HG02938 (cell line): ENCODE measurements around the gene TBC1D5.
A peak's percentile ranks its signal among the peaks of the same experiment; 100 is the strongest.
"Not testable (repeated sequence)": the region's sequence is repeated elsewhere in the genome, so short reads cannot be mapped to it uniquely, and the experiment has no call there.

Source experiments
- ATAC-seq: cut with Tn5 transposase; IDR thresholded peaks from one replicate; pipeline ENCODE4 v1.9.1; 2021; ENCODE audit warnings: mild to moderate bottlenecking, moderate library complexity; ENCODE audit not compliant: unreplicated experiment

TBC1D5 gene

DNA sequence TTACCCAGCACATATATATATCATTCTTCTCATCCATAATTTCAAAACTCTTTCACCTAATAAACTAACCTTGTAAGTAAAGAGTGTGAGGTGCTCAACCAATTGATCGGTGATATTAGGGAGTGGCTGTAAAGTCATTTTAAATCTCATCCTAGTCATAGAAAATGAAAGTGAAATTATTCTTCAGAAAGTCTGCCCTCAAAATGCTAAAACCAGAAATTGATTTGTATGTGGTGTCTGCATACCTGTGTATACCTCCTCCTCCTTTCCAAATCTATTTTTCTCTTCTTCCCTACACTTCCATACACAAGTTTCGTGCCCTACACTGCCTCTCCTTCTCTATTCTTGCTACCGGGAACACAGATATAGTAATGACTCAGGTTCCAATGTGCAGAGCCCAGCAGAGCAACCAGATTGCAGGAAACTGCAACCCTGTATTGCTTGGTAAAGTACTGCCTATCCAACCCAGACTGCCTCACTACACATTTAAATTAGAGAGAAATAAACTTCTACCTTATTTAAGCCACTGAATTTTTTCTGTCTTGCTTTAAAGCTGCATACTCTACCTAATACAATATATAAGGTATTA lies 7.4 kb upstream of the TBC1D5 start:
- ATAC-seq: peak; percentile 22

DNA sequence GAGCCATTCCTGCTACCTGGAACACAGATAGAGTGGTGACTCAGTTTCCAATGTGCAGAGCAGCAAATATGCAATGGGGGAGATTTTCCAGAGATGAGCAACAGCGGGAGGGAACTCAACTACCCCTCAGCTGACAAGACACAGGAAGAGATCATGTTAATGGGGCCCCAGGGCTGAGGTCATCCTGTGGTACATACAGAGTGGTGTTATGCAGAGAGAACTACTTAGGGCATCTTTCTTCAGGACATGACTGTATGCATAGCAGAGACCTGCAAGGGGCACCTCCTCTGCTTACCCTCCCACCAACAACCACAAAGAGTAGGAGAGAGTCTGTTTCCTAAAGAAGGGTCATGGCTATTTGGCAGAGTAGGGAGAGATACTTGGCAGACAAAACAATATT lies 6.8 kb upstream of the TBC1D5 start:
- ATAC-seq: peak; percentile 32

DNA sequence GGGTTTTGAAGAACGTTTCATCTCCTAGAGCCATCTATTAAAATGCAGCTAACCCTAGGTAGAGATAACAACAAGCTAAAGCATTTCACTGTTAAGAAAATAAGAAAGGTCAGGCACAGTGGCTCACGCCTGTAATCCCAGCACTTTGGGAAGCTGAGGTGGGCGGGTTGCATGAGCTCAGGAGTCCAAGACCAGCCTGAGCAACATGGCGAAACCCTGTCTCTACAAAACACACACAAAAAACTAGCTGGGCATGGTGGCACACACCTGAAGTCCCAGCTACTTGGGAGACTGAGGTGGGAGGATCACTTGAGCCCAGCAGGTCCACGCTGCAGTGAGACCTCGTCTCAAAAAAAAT lies 5.4 kb upstream of the TBC1D5 start:
- no peak for ATAC-seq

DNA sequence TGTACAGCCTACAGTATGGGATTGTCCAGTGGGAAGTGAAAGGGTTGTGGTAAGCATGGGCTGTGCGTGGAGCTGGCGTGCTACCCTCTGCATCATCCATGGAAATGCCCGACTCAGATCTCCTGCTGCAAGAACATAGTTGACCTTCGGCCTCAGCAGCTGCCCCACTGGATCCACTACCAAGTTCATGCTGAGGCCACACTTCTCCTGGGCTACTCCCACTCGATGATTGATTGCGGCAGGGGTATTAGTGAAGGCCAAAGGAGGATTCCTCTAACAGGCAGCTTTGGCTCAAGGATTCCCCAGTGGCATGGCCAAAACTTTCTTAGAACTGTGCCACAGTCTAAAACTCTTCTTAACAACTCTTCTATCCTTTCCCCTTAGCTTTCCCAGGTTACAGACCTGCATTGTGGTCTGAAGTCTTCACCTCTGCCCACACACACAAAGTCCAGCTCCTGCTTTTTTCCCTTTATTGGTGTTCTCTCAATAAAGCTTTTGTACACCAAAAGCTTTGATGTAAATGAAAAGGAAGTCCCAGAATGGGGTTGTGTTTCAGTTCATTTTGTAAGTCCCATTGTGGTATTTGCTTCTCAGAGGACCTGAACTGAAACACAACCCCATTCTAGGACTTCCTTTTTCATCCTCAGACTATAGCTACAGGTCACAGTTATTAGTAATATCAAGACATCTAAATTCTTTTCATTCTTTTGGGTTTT lies 4.9 kb upstream of the TBC1D5 start:
- ATAC-seq: peak; percentile 84

DNA sequence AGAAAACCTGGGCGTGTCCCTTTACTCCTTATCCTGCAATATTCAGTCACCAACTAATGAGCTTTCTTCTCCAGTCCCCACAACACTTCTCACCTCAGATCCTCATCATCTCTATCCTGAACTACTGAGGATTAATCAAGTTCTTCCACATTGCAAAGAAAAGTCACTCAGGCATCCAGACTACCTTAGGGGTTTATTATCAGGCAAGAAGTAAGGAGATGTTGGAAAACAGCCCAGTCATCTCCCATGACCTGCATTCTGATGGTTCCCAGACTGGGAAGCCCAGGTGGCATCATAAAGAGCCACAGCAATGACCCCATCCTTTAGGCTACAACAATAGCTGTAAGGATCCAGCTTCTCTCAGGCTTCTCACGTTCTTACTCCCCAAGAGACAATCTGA lies 3.5 kb upstream of the TBC1D5 start:
- ATAC-seq: no peak

DNA sequence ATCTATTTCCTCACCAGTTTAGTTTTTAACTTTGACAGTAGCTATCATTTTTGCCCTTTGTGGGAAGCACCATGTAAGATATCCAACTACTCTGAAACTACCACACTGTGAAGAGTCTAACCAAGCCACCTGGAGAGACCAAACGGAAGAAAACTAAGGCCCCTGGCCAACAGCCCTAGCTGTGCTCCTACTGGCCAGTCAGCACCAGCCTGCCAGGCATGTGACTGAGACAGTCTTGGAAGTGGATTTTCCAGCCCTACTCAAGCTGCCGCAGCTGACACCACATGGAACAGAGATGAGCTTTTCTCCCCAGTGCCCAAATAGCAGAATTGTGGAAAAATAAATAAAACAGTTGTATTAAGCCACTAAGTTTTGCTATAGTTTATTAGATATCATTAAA lies 2.9 kb upstream of the TBC1D5 start:
- ATAC-seq: no peak

DNA sequence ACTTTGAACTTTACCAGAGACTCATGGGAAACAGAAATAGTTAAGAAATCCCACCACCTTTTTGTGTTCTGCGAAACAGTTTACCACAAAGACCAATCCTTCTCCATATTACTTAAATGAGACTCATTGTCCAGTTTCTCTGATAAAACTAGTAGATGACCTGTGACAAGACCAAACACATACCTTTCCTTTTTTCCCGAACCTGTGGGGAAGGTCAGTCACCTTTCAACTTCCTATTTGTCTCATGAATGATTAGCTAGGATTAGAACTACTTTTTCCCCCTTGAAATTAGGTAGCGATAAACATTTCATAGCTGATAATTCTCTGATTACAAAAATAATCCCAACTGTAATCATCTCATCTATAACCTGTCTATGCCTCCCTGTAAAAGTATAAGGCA lies 2.3 kb upstream of the TBC1D5 start:
- no peak for ATAC-seq

DNA sequence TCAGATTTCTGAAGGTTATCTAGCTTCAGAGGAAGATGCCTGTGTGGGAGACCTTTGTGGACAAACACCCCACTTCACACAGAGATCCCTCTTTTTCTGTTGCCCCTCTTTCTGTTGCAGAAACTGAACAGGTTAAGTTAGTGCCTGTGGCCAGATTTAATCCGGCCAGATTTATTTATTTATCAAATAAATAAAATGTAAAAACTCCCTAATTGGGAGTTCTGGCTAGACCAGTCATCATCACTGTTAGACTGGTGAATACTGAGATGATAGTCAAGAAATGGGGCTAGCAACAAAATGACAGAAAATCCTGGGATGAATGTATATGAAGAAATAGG lies 1.2 kb upstream of the TBC1D5 start:
- no peak for ATAC-seq

DNA sequence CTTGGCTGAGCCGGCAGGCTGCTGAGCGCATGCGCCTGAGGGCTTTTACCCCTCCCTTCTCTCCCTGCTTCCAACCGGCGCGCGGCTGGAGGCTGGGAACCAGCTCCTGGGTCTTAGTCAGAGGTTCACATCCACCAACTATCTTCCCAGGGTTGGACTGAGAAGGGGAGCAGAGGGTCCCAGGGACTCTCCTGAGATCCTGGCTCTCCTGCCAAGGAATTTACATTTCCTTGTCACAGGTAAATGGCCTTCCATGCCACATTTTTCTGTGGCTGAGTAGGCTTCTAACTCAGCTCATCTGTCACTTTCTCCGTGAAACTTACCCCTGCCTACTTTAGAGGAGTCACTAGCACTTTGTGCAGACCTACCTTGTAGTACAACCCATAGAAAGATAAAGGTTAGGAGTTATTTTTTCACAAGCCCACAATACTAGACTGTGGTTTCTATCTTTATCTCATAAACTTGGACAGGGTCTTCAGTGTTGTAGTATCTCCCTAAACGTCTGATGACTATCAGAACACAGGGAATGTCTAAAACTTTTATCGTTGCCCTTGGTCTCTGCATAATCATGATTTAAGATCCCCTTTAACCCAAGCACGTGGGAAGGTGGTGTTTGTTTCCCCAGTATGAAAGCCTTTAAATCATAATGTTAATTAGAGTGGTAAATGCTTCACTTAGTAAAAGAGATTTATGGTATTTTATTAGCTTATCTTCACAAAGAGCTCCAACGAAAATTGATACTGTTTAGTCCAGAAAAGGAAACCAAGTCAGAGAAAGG lies 638 bp upstream of the TBC1D5 start:
- ATAC-seq: peak; percentile 0

DNA sequence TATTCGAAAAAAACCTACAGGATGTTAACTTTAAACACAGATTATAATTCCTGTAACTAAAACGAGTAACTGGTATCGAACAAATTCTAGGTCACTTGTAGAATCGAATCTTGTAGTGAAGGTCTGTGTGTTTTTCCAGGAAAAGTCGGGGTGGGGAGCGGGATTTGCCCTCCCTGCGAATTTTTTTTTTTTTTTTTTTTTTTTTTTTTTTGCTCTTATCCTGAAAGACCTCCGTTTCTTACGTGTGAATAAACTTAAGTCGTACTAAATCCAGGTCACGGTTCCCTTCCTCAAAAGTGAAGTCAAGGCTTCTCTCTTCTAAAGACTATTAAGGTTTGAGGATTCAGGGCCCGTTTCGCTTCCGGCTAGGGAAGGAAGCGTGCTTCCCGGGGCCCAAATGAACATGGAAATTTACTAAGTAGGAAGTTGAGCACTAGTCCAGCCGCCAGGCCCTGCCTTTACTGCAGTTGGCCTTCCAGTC lies 770 bp downstream of the TBC1D5 start:
- ATAC-seq: no peak

DNA sequence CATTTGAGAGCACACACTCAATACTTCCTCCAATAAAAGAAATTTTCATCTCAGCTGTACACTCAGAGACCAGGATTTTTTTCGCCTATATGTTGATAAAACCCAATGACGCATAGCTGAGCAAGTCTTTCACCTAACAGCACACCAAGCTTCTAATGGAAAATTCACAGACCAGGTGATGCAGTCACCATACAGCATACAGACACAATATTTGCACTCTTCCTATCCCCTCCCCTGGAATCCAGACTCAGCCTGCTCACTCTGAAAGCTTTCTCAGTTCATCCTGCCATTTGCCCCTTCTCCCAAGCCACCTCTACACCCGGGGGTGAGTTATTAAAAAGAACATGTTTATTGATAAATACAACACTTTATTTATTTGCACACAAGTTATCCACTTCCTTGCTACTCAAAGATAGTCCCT lies 1.7 kb downstream of the TBC1D5 start:
- ATAC-seq: no peak

DNA sequence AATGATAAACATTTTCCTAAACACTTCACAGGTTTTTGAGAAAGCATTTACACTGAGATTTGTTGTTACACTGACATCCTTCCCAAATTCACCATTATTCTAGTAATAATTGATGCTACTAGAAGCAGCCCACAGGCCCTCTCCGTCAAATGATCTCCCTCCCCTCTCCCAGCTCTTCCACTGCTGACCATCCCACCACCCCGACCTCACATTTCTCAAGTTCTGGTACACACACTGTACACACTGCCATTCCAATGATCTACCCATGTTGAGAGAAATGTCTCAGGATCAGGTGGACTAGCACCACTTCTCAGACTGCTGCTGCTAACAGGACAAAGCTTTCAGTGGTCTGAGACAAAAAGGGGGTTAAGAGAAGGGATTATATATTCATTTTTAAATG lies 3.5 kb downstream of the TBC1D5 start:
- no peak for ATAC-seq

DNA sequence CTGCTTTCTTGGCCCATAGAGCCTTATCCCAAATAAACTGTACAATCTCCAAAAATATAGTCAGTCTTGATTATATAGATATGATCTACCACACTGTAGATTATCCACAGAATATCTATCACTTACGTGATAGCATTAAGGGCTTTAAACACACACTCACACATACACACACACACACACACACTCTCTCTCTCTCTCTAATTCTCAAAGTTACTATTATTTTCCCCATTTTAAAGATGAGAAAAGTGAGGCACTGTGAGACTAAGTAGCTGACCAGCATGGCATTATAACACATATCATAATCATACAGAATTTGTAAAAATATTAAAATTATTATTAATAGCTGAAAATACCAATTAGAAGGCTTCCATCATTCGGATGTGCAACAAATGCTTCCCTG lies 4.2 kb downstream of the TBC1D5 start:
- no peak for ATAC-seq

DNA sequence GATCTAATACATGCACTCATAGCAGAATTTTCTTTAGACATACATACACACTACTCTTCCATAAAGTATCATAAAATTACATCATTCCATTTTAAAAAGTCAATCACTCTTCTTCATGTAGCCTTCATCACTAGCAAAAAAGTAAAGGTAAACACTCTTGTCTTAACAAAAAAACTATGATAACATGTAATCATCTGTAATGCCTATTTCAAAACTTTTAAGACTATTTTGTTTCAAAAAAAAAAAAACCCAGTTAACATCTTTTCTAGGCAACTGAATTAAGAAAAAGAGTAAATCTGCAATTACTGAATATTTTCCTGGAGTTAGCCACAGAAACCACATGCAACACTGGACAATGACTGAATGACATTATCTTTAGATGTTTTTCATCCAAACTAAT lies 4.8 kb downstream of the TBC1D5 start:
- no peak for ATAC-seq

DNA sequence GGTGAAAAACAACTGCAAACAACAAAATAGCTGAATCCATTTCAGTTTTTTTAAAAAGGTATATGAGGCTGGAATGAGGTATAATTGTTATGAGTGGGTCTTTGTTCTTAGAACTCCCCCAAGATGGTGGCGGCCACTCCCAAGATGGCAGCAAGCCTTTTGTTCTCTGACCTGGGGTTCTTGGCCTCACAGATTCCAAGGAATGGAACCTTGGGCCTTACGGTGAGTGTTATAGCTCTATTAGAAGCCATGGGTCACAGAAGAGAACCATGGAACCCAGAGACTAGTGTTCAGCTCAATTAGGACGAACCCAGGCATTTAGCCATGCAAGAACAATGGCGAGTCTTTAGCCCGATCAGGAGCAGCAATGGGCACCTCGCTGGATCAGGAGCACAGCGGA lies 7.1 kb downstream of the TBC1D5 start:
- not testable (repeated sequence) for ATAC-seq

DNA sequence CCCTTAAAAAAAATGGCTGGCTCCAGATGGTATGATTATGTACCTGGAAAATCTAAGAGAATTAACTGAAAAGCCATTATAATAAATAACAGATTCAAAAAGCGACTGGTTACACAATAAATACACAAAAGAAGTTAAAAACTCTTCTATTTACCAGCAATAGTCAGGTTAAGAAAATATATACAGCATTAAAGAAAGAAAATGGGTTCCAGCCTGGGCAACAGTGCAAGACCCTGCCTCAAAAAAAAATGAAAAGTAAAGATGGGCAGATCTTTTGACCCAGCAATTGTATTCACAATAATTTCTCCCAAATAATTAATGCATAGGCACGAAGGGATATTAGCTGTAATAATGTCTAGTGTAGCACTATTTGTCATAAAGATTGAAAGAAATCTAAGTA lies 8.7 kb downstream of the TBC1D5 start:
- no peak for ATAC-seq

DNA sequence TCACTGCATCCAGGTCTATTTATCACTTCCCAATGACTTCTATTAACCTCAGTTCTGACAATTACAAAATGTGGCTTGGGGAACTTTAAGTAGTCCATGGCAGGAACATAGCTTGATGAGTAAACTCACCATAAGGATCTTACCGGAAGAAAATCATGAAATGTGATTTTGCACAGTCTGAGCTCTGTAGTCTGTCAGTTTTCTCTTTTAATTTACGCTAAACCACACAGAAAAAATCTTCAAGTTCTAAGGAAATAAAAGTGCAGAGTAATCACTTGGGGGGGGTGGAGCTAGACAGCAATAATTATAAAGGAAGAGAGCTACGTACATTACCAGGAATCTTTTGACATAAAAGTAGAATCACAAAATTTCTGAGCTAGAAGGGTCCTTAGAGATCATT lies 9.2 kb downstream of the TBC1D5 start:
- no peak for ATAC-seq

DNA sequence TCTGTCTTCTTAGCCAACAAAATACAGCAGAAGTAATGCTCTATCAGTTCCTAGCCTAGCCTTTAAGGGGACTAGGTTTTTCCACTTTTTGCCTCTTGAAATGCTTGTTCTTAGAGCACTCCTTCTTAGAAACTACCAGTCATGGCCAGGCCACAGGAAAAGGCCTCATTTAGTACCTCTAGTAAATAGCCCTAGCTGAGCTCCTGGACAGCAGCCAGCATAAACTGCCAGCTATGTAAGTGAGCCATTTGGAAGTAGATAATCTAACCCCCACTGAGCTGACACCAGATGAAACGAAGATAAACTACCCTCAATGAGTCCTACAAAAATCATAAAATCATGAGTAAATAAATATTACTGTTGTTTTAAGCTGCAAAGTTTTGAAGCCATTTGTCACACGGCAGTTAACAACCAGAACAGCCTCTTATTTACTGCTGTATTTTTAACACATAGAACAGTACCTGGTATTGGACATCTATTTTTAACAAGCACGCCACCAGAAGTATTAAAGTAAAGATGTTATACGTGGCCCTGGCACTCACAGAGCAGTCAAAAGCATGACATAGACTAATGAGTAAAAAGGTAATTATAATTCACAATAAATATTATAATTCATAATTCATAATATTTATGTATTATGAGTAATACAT lies 12.0 kb downstream of the TBC1D5 start:
- no peak for ATAC-seq

DNA sequence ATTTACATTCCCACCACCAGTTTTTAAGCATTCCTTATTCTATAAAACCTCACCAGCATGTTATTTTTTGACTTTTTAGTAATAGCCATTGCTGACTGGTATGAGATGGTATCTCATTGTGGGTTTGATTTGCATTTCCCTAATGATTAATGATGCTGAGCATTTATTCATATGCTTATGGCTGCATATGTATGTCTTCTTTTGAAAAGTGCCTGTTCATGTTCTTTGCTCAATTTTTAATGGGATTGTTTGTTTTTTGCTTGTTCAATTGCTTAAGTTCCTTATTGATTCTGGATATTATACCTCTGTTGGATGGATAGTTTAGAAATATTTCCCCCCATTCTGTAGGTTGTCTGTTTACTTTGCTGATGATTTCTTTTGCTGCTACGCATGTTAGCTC lies 16.1 kb downstream of the TBC1D5 start:
- no peak for ATAC-seq

DNA sequence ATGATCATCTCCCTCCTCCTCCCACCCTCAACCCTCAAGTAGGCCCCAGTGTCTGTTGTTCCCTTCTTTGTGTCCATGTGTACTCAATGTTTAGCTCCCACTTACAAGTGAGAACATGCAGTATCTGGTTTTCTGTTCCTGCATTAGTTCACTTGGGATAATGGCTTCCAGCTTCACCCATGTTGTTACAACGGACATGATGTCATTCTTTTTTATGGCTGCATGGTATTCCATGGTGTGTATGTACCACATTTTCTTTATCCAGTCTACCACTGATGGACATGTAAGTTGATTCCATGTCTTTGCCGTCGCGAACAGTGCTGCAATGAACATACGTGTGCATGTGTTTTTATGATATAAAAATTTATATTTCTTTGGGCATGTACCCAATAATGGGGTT lies 16.6 kb downstream of the TBC1D5 start:
- ATAC-seq: not testable (repeated sequence)

DNA sequence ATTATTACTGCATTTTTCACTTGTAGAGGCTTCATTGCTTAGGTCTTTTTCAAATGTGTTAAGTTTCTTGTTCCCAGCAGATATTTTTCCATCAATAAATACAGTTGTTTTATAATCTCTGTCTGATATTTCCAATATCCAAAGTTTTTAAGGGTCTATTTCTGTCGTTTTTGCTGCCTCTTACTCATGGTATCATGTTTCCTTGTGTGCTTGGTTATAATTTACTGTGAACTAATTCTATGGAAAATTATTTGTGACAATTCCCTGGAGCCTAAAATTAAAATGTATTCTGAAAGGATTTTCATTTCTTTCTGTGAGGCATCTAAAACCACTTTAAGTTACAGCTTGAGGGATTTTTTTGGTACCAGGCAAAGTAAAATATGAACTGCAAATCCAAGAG lies 17.5 kb downstream of the TBC1D5 start:
- no peak for ATAC-seq

DNA sequence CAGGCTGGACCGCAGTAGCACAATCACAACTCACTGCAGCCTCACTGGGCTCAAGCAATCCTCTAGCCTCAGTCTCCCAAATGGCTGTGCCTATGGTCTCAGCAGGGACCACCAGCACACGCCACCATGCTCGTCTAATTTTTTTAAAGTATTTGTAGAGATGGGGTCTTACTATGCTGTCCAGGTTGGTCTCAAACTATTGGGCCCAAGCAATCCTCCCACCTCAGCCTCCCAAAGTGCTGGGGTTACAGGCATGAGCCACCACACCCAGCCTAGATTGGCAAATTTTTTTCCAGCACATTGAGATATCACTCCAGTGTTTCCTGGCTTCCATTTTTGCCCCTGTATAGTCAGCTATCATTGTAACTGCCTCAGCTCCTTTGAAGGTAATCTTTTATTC lies 18.3 kb downstream of the TBC1D5 start:
- no peak for ATAC-seq
